Panc1 (cell line): ENCODE measurements around the gene HIC2. TPM values are rescaled to one million over a fixed set of nuclear protein-coding genes. Genes with fewer than 3 reads are reported as not detected.
A peak's percentile ranks its signal among the peaks of the same experiment; 100 is the strongest.
"Not testable (repeated sequence)": the region's sequence is repeated elsewhere in the genome, so short reads cannot be mapped to it uniquely, and the experiment has no call there.

Experiments used
- ATAC-seq: fragments of 200-7000 bp; cut with Tn5 transposase; 2 replicates; pipeline ENCODE4 v1.9.1; 2020; ENCODE audit warnings: mild to moderate bottlenecking, moderate library complexity
- BruUV-seq: library from RNA; stranded (reverse); fragments of 400-500 nt; replicated peaks from 2 replicates; lab custom pipeline; 2021; lab: Mats Ljungman, UMichigan
- CTCF ChIA-PET: fragments of 300-600 bp; sonication (Branson Sonifier 250); formaldehyde crosslinking; loops from one replicate; lab custom pipeline; 2022; ENCODE audit warnings: antibody characterized with exemption; lab: Charles Lee
- POLR2A ChIA-PET: fragments of 300-600 bp; sonication (Branson Sonifier 250); formaldehyde crosslinking; loops from one replicate; lab custom pipeline; 2022; ENCODE audit warnings: antibody characterized with exemption; lab: Charles Lee
- DNase-seq: peaks from one replicate; pipeline ENCODE4 v3.0.0-alpha.2; 2010; ENCODE audit warnings: low read depth, low spot score
- H3K27ac ChIP-seq: 2 replicates; pipeline ENCODE4 v1.5.1; 2011; ENCODE audit warnings: mild to moderate bottlenecking, low read length, inconsistent platforms
- H3K27me3 ChIP-seq: fragments of 200-500 bp; sonication (Bioruptor generic); 2 replicates; pipeline ENCODE4 v1.6.0; 2014; ENCODE audit warnings: low read length, inconsistent platforms; ENCODE audit not compliant: control insufficient read depth, insufficient read depth
- H3K36me3 ChIP-seq: fragments of 200-500 bp; sonication (Bioruptor generic); 2 replicates; pipeline ENCODE4 v1.5.1; 2014; ENCODE audit warnings: inconsistent platforms, mild to moderate bottlenecking, low read length, moderate library complexity; ENCODE audit not compliant: control insufficient read depth, insufficient read depth
- H3K4me1 ChIP-seq: 2 replicates; pipeline ENCODE4 v1.5.1; 2011; ENCODE audit warnings: inconsistent platforms, mild to moderate bottlenecking, low read length, moderate library complexity; ENCODE audit not compliant: control insufficient read depth, insufficient read depth
- H3K4me3 ChIP-seq, 2 experiments: 2 replicates each; pipeline ENCODE4 v1.5.1; 2011 to 2012; ENCODE audit warnings: low read depth in 2 of 2, low read length in 2 of 2, mild to moderate bottlenecking in 2 of 2, inconsistent platforms in 1 of 2, moderate library complexity in 1 of 2
- H3K9me3 ChIP-seq: fragments of 200-500 bp; sonication (Bioruptor generic); 2 replicates; pipeline ENCODE4 v1.5.1; 2014; ENCODE audit warnings: low read depth, mild to moderate bottlenecking, inconsistent platforms, low read length, moderate library complexity; ENCODE audit not compliant: control insufficient read depth, insufficient read depth
- in situ Hi-C: cut with HindIII; loops from 2 replicates; pipeline ENCODE4 v1.10.0; 2016; ENCODE audit warnings: low sequenced_read_pairs, low pct_unique_long_range_greater_than_20kb
- intact Hi-C: fragments of 100-400 bp; cut with micrococcal nuclease; formaldehyde crosslinking; loops from one replicate; pipeline ENCODE4 v1.10.0; 2022; ENCODE audit not compliant: unreplicated experiment
- total RNA-seq: library from RNA; stranded (reverse); gene quantifications from one replicate; pipeline ENCODE4 v1.2.1, GENCODE V29; 2021; ENCODE audit not compliant: unreplicated experiment

HIC2 gene
- total RNA-seq, 1 experiment from 2014 or later = 7.3 TPM

- POLR2A ChIA-PET, H3K27ac ChIP-seq, H3K36me3 ChIP-seq, H3K4me1 ChIP-seq, CTCF ChIA-PET, intact Hi-C loops, H3K4me3 ChIP-seq, H3K27me3 ChIP-seq, in situ Hi-C loops, H3K9me3 ChIP-seq, DNase-seq, ATAC-seq, BruUV-seq: not testable (repeated sequence)
Measured at GRCh38 chr22:21438013-21438412, 20.8 kb downstream of the HIC2 start.

- POLR2A ChIA-PET, H3K27me3 ChIP-seq, H3K9me3 ChIP-seq, H3K4me3 ChIP-seq, BruUV-seq, DNase-seq, in situ Hi-C loops, H3K36me3 ChIP-seq, intact Hi-C loops, CTCF ChIA-PET, H3K4me1 ChIP-seq, H3K27ac ChIP-seq: not testable (repeated sequence)
- peak; percentile 35 for ATAC-seq
Measured at GRCh38 chr22:21440018-21440636, 23.0 kb downstream of the HIC2 start.

- intact Hi-C loops, H3K9me3 ChIP-seq, CTCF ChIA-PET, BruUV-seq, H3K36me3 ChIP-seq, POLR2A ChIA-PET, DNase-seq, H3K4me3 ChIP-seq, H3K27me3 ChIP-seq, in situ Hi-C loops, H3K4me1 ChIP-seq, H3K27ac ChIP-seq: not testable (repeated sequence)
- ATAC-seq = peak; percentile 59
Measured at GRCh38 chr22:21440676-21441075, 23.5 kb downstream of the HIC2 start.

GRCh38 chr22:21441170-21441569 is 24.0 kb downstream of the HIC2 start:
- ATAC-seq, in situ Hi-C loops, BruUV-seq, H3K9me3 ChIP-seq, intact Hi-C loops, H3K4me3 ChIP-seq, H3K36me3 ChIP-seq, H3K4me1 ChIP-seq, POLR2A ChIA-PET, DNase-seq, H3K27me3 ChIP-seq, CTCF ChIA-PET, H3K27ac ChIP-seq: not testable (repeated sequence)

GRCh38 chr22:21442123-21442522 is 25.0 kb downstream of the HIC2 start:
- CTCF ChIA-PET, DNase-seq, POLR2A ChIA-PET, H3K4me3 ChIP-seq, H3K27me3 ChIP-seq, H3K36me3 ChIP-seq, intact Hi-C loops, in situ Hi-C loops, ATAC-seq, H3K4me1 ChIP-seq, BruUV-seq, H3K27ac ChIP-seq, H3K9me3 ChIP-seq: not testable (repeated sequence)

GRCh38 chr22:21442646-21443045 is 25.5 kb downstream of the HIC2 start:
- DNase-seq, H3K27ac ChIP-seq, H3K4me1 ChIP-seq, H3K4me3 ChIP-seq, BruUV-seq, H3K27me3 ChIP-seq, intact Hi-C loops, H3K9me3 ChIP-seq, ATAC-seq, H3K36me3 ChIP-seq, POLR2A ChIA-PET, in situ Hi-C loops, CTCF ChIA-PET: not testable (repeated sequence)
